Karpas-422 (cell line): ENCODE data around the gene PSAPL1. TPM values are rescaled to one million over a fixed set of nuclear protein-coding genes. Genes with fewer than 3 reads are reported as not detected.

Experiments used
- DNase-seq: peaks from one replicate; pipeline ENCODE4 v3.0.0-alpha.2; 2015
- H2AFZ ChIP-seq: fragments of 200-600 bp; sonication (generic); 2 replicates; pipeline ENCODE4 v1.6.1; 2014; ENCODE audit warnings: antibody characterized with exemption, low read length, mixed read lengths
- H3K27ac ChIP-seq: fragments of 200-600 bp; sonication (generic); 2 replicates; pipeline ENCODE4 v1.5.1; 2014; ENCODE audit warnings: mild to moderate bottlenecking, low read length, moderate library complexity
- H3K27me3 ChIP-seq: fragments of 200-600 bp; sonication (generic); 2 replicates; pipeline ENCODE4 v1.6.1; 2014; ENCODE audit warnings: low read length, mixed read lengths
- H3K36me3 ChIP-seq: fragments of 200-600 bp; sonication (generic); 2 replicates; pipeline ENCODE4 v1.6.1; 2014; ENCODE audit warnings: low read length, mixed read lengths; ENCODE audit not compliant: insufficient read depth
- H3K4me1 ChIP-seq: fragments of 200-600 bp; sonication (generic); 2 replicates; pipeline ENCODE4 v1.6.1; 2014; ENCODE audit warnings: mild to moderate bottlenecking, low read length, mixed read lengths
- H3K4me2 ChIP-seq: fragments of 200-600 bp; sonication (generic); 2 replicates; pipeline ENCODE4 v1.6.1; 2014; ENCODE audit warnings: low read length, low read depth, mild to moderate bottlenecking; ENCODE audit not compliant: poor library complexity, severe bottlenecking
- H3K4me3 ChIP-seq: fragments of 200-600 bp; sonication (generic); 2 replicates; pipeline ENCODE4 v1.5.1; 2014; ENCODE audit warnings: mild to moderate bottlenecking, antibody characterized with exemption, low read length, mixed read lengths
- H3K79me2 ChIP-seq: fragments of 200-600 bp; sonication (generic); 2 replicates; pipeline ENCODE4 v1.6.1; 2014; ENCODE audit warnings: mild to moderate bottlenecking, low read length, mixed read lengths
- H3K9ac ChIP-seq: fragments of 200-600 bp; sonication (generic); 2 replicates; pipeline ENCODE4 v1.6.0; 2014; ENCODE audit warnings: low read length
- H3K9me2 ChIP-seq: fragments of 200-600 bp; sonication (generic), shearing (Covaris generic); replicated peaks from 2 replicates; pipeline ENCODE4 v1.6.0; 2014; ENCODE audit warnings: mild to moderate bottlenecking, low read length, moderate library complexity; ENCODE audit not compliant: insufficient read depth
- H3K9me3 ChIP-seq: fragments of 300-700, 200-600 bp; sonication (generic); 2 replicates; pipeline ENCODE4 v1.6.1; 2014; ENCODE audit warnings: low read length, mixed read lengths
- H4K20me1 ChIP-seq: fragments of 200-600 bp; sonication (generic); 2 replicates; pipeline ENCODE4 v1.6.1; 2014; ENCODE audit warnings: mild to moderate bottlenecking, antibody characterized with exemption, low read length, low read depth; ENCODE audit not compliant: insufficient read depth
- small RNA-seq: library from RNA; depleted of rRNA; stranded (forward); fragments of <200 nt; gene quantifications from one replicate; pipeline ENCODE3, GENCODE V24; 2014
- total RNA-seq: library from RNA; depleted of rRNA; stranded (reverse); fragments of >200 nt; shearing (Covaris generic); gene quantifications from 2 replicates; pipeline ENCODE4 v1.2.3, GENCODE V29; 2014; ENCODE audit warnings: low replicate concordance; rRNA removed

PSAPL1 gene
- total RNA-seq, 1 experiment from 2014 or later = not detected

GRCh38 chr4:7384003-7384928, 50.5 kb downstream of the PSAPL1 start:
- Histone ChIP-seq H3K79me2 (no peaks in the 10 kb centered on the region), H3K9ac (no peak overlapping the region), H2AFZ (no peak overlapping the region), H3K4me2 (no peak overlapping the region), H3K36me3 (no peaks in the 10 kb centered on the region), H3K9me3 (no peaks in the 10 kb centered on the region), H4K20me1 (no peaks in the 10 kb centered on the region), H3K27ac (no peak overlapping the region), H3K4me3 (no peak overlapping the region), H3K27me3 (no peaks in the 10 kb centered on the region; the same call in 1 of the 2 replicates), H3K4me1 (no peaks in the 10 kb centered on the region), H3K9me2 (no peaks in the 10 kb centered on the region)
- no peak for DNase-seq

- Histone ChIP-seq H3K36me3 (no peaks in the 10 kb centered on the region), H3K4me1 (no peaks in the 10 kb centered on the region), H3K79me2 (no peaks in the 10 kb centered on the region), H2AFZ (no peak overlapping the region), H3K9me2 (no peaks in the 10 kb centered on the region), H3K27me3 (no peaks in the 10 kb centered on the region; the same call in 1 of the 2 replicates), H4K20me1 (no peaks in the 10 kb centered on the region), H3K9me3 (no peaks in the 10 kb centered on the region), H3K4me3 (no peak overlapping the region), H3K9ac (no peak overlapping the region), H3K27ac (no peak overlapping the region), H3K4me2 (no peak overlapping the region)
- no peak for DNase-seq
Measured at GRCh38 chr4:7383266-7383665, 51.5 kb downstream of the PSAPL1 start.

- no peaks in the 10 kb centered on the region for H3K4me1 ChIP-seq
- H2AFZ ChIP-seq = no peak overlapping the region
- H3K27me3 ChIP-seq = no peaks in the 10 kb centered on the region; the same call in 1 of the 2 replicates
- no peaks in the 10 kb centered on the region for H3K9me3 ChIP-seq
- DNase-seq = no peak
- no peaks in the 10 kb centered on the region for H3K36me3 ChIP-seq
- no peak overlapping the region for H3K4me2 ChIP-seq
- no peaks in the 10 kb centered on the region for H3K79me2 ChIP-seq
- no peak overlapping the region for H3K4me3 ChIP-seq
- no peak overlapping the region for H3K9ac ChIP-seq
- H3K27ac ChIP-seq = no peak overlapping the region
- H3K9me2 ChIP-seq = no peaks in the 10 kb centered on the region
- H4K20me1 ChIP-seq = no peaks in the 10 kb centered on the region
Measured at GRCh38 chr4:7382634-7383014, 52.1 kb downstream of the PSAPL1 start.

GRCh38 chr4:7381890-7382633, 52.7 kb downstream of the PSAPL1 start:
- Histone ChIP-seq H3K4me2 (no peak overlapping the region), H3K79me2 (no peaks in the 10 kb centered on the region), H2AFZ (no peak overlapping the region), H3K9ac (no peak overlapping the region), H4K20me1 (no peaks in the 10 kb centered on the region), H3K36me3 (no peaks in the 10 kb centered on the region), H3K4me3 (no peak overlapping the region), H3K9me3 (no peaks in the 10 kb centered on the region), H3K9me2 (no peaks in the 10 kb centered on the region), H3K27ac (no peak overlapping the region), H3K27me3 (no peaks in the 10 kb centered on the region; the same call in 1 of the 2 replicates), H3K4me1 (no peaks in the 10 kb centered on the region)
- DNase-seq = no peak

GRCh38 chr4:7381221-7381889, 53.4 kb downstream of the PSAPL1 start:
- H3K9ac ChIP-seq = no peak overlapping the region
- no peaks in the 10 kb centered on the region for H3K79me2 ChIP-seq
- H3K4me1 ChIP-seq = no peaks in the 10 kb centered on the region

More at GRCh38 chr4:7381221-7381889, 53.4 kb downstream of the PSAPL1 start:
- no peaks in the 10 kb centered on the region for H3K9me3 ChIP-seq
- no peaks in the 10 kb centered on the region for H3K9me2 ChIP-seq
- no peaks in the 10 kb centered on the region for H3K36me3 ChIP-seq
- no peaks in the 10 kb centered on the region for H4K20me1 ChIP-seq
- no peak overlapping the region for H3K27ac ChIP-seq
- peak; percentile 50 for DNase-seq
- no peak overlapping the region for H3K4me2 ChIP-seq
- no peak overlapping the region for H2AFZ ChIP-seq
- H3K27me3 ChIP-seq = no peaks in the 10 kb centered on the region; the same call in 1 of the 2 replicates
- H3K4me3 ChIP-seq = no peak overlapping the region

Small RNA genes lying within 50 kb of the gene (small RNA-seq; reads per million reads assigned to genes)
- not detected for gene MIR4274

Other genes with a start within 250 kb of the PSAPL1 start
- gene SORCS2, start 242.4 kb downstream of the PSAPL1 start, total RNA-seq = not detected in 2 replicates